Small intestine (tissue), 7 donors: ENCODE results near the gene GARRE1. TPM values are rescaled to one million over a fixed set of nuclear protein-coding genes. Genes with fewer than 3 reads are reported as not detected.
"Not testable (repeated sequence)": the region's sequence is repeated elsewhere in the genome, so short reads cannot be mapped to it uniquely, and the experiment has no call there.

Experiments used
- DNase-seq, 2 donors: peaks; one replicate each; pipeline versions ENCODE4 v3.0.0 to v3.0.0-alpha.2; 2013
- FAIRE-seq: peaks from 2 replicates; lab custom pipeline; 2012; peaks lifted over from hg19 to GRCh38; lab: Jason Lieb, UNC
- H3K27ac ChIP-seq, 3 donors: one replicate each; pipeline ENCODE4 v1.5.1; 2013; ENCODE audit warnings: low read length in 2 of 3, mild to moderate bottlenecking in 2 of 3, control low read depth in 1 of 3, inconsistent platforms in 1 of 3, low read depth in 1 of 3, moderate library complexity in 1 of 3
- H3K27me3 ChIP-seq, 3 donors: one replicate each; pipeline ENCODE4 v1.6.1; 2013; ENCODE audit warnings: low read length in 3 of 3, inconsistent platforms in 1 of 3; ENCODE audit not compliant: control insufficient read depth in 3 of 3, insufficient read depth in 3 of 3
- H3K36me3 ChIP-seq, 3 donors: one replicate each; pipeline ENCODE4 v1.6.1; 2013; ENCODE audit warnings: low read length in 3 of 3, inconsistent platforms in 1 of 3, low read depth in 1 of 3, mild to moderate bottlenecking in 1 of 3, moderate library complexity in 1 of 3; ENCODE audit not compliant: control insufficient read depth in 3 of 3, insufficient read depth in 2 of 3
- H3K4me1 ChIP-seq, 3 donors: one replicate each; pipeline ENCODE4 v1.6.1; 2013; ENCODE audit warnings: low read length in 2 of 3, inconsistent platforms in 1 of 3, low read depth in 1 of 3, mild to moderate bottlenecking in 1 of 3, moderate library complexity in 1 of 3; ENCODE audit not compliant: control insufficient read depth in 3 of 3, insufficient read depth in 2 of 3
- H3K4me3 ChIP-seq, 3 donors: one replicate each; pipeline ENCODE4 v1.5.1; 2013; ENCODE audit warnings: low read length in 3 of 3, control low read depth in 1 of 3, inconsistent platforms in 1 of 3, low read depth in 1 of 3, mild to moderate bottlenecking in 1 of 3, moderate library complexity in 1 of 3
- H3K9me3 ChIP-seq, 2 donors: one replicate each; pipeline ENCODE4 v1.6.1; 2013; ENCODE audit warnings: low read depth in 1 of 2, low read length in 1 of 2; ENCODE audit not compliant: control insufficient read depth in 2 of 2, insufficient read depth in 1 of 2
- WGBS, 3 donors: extraction: QIAGEN DNeasy Blood & Tissue Kit; methylation state at CpG; one replicate each; pipeline ENCODE4 v1.1.7; 2013; 5-methylcytosine and 5-hydroxymethylcytosine counted together
- polyA plus RNA-seq, 4 donors: library from polyadenylated mRNA; stranded (reverse) in 3 of 4; unstranded in 1 of 4; fragments of 200-250 nt in 3 of 4; fragments of 120-200 nt in 1 of 4; gene quantifications; one replicate each; pipeline versions ENCODE4 v1.2.1 to v1.2.3, GENCODE V29; 2013
- donor health status: healthy with polysubstance abuse.
- donor health status: control.
- donor health status: control.
- donor health status: Bipolar disorder and iron deficiency.
- donor health status: healthy.

The GARRE1 gene
- polyA plus RNA-seq, 4 donors: 2.7 to 20.4 (median 6.9) TPM

DNA sequence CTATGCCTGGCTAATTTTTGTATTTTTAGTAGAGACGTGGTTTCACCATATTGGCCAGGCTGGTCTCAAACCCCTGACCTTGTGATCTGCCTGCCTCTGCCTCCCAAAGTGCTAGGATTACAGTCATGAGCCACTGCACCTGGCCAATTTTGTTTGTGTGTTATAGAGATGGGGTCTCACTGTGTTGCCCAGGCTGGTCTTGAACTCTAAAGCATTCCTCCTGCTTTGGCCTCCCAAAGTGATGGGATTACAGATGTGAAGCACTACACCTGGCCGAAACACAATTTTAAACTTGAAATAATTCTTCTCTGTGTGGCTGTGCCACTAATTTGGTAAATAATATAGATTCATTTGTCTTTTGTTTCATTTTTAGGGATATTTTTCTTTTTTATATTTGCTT, 27.1 kb downstream of the GARRE1 start:
- not testable (repeated sequence) for H3K36me3 ChIP-seq, DNase-seq, H3K27me3 ChIP-seq, FAIRE-seq, H3K27ac ChIP-seq, H3K9me3 ChIP-seq, H3K4me3 ChIP-seq, H3K4me1 ChIP-seq
- 98 to 100% (median 100%) methylated on average over 2 of the region's 2 CpGs for WGBS, 3 donors

DNA sequence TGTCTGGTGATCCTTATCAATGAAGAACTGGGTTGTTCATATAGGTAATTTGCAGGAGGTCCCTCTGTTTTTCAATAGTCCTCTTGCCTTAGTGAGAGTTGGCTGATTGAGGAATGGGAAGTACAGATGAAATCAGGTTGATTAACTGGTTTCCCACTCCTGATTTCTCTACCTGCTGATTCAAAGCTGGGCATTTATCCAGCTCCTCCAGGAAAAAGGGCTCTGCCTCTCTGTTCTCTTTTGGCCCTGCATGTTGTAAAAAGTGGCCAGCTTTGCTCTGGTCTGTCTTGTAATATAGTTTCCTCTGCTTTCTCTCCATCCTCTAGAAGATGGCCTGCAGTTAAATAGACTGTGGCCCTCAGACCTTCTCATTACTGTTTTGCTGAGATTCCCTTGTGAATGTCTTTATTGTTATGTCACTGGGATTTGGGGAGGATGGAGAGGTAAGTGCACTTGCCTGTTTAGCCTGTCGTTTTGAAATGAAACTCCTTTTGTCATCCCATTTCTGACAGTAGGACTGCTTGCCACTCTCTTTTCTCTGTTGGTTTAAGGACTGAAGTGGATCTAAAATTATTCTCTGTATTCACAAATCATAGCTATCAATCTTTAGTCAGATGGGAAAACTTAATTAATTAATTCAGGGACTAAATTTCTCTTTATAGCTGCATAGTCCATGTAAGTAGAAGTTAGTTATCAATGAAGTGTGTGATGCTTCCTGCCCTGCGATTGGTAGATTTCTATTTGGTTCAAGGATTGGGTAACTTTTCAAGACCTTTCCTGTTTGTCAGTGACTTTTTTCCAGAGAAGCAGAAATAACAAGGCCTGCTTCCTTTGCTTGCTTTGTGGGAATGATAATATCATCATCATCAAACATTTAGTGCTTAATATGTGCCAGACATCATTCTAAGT, 28.5 kb downstream of the GARRE1 start:
- Histone ChIP-seq H3K27me3 (no peaks in the 10 kb centered on the region), H3K4me1 (no peaks in the 10 kb centered on the region), H3K27ac (no peak overlapping the region), H3K4me3 (no peak overlapping the region), H3K36me3 (peaks cover 0 to 7% (median 0%) of the 10 kb centered on the region in 3 donors), H3K9me3 (no peaks in the 10 kb centered on the region)
- DNase-seq: no peak
- FAIRE-seq: no peak
- 53 to 62% (median 61%) methylated on average over 2 of the region's 2 CpGs for WGBS, 3 donors

DNA sequence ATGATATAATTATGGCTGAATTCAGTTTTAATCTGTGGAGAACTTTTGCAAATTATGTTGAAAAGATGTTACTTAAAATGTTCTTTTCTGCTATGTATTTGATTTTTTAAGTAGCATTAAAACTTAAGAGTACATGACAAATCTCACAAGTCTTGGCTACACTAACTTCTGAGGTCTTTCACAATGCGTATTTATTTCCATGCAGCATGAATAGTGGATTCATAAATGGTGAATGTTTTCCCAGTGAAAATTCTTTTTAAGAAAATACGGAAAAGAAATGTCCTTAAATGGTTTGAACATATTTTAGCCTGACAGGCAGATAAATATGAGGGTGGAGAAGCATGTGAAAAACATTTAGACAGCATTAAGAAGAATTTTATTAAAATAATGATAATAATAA, 30.2 kb downstream of the GARRE1 start:
- H3K36me3 ChIP-seq: peaks cover 0 to 7% (median 0%) of the 10 kb centered on the region in 3 donors
- FAIRE-seq: no peak
- no peaks in the 10 kb centered on the region for H3K9me3 ChIP-seq
- H3K27ac ChIP-seq: no peak overlapping the region
- no peak overlapping the region for H3K4me3 ChIP-seq
- 79 to 99% (median 91%) methylated on average over 2 of the region's 2 CpGs for WGBS, 3 donors
- no peak for DNase-seq
- no peaks in the 10 kb centered on the region for H3K27me3 ChIP-seq
- H3K4me1 ChIP-seq: no peaks in the 10 kb centered on the region

DNA sequence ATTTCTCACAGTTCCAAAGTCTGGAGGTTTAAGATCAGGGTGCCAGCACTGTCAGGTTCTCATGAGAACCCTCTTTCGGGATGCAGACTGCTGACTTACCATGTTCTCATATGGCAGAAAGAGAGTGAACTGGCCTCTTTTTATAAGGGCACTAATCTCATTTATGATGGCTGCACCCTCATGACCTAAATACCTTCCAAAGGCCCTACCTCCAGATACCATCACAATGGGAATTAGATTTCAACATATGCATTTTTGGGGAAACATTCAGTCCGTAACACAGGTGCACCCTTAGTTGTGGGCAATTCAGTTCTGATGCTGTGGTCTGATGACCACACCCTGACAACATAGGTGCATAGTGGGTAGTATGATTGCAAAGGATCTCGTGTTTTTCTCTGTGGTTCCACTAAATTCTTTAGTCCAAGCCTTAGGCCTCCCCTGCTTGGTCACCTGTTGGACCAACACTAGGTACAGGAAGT, 33.3 kb downstream of the GARRE1 start:
- WGBS, 3 donors: 86 to 89% (median 88%) methylated on average over 3 of the region's 3 CpGs
- Histone ChIP-seq H3K36me3 (peaks cover 0 to 5% (median 0%) of the 10 kb centered on the region in 3 donors), H3K4me1 (no peaks in the 10 kb centered on the region), H3K4me3 (no peak overlapping the region), H3K9me3 (peaks cover 0 to 5% of the 10 kb centered on the region in 2 donors), H3K27me3 (no peaks in the 10 kb centered on the region), H3K27ac (no peak overlapping the region)
- FAIRE-seq (no peak), DNase-seq (no peak)

DNA sequence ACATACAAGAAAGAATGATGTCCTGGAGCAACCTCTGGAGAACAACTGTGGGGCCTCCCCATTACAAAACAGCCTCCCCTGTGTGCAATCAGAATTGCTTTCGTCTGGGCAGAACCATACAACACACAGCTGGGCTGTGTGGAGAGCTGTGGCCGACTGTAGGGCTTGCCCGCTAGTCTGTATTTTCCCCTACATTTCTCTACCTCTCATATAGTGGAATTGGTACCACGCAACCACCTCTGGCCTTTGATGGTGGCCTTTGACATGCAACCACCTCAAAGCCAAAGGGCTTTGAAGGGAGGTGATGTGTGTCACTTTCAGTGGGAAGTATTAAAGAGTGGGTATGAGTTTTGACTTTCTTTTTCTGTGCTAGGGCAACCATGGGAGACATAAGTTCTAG, 34.0 kb downstream of the GARRE1 start:
- 80 to 95% (median 89%) methylated on average over 4 of the region's 4 CpGs for WGBS, 3 donors
- Histone ChIP-seq H3K9me3 (peaks cover 0 to 5% of the 10 kb centered on the region in 2 donors), H3K4me1 (no peaks in the 10 kb centered on the region), H3K27me3 (no peaks in the 10 kb centered on the region), H3K4me3 (no peak overlapping the region), H3K36me3 (peaks cover 0 to 5% (median 0%) of the 10 kb centered on the region in 3 donors), H3K27ac (no peak overlapping the region)
- DNase-seq: no peak
- FAIRE-seq: no peak

DNA sequence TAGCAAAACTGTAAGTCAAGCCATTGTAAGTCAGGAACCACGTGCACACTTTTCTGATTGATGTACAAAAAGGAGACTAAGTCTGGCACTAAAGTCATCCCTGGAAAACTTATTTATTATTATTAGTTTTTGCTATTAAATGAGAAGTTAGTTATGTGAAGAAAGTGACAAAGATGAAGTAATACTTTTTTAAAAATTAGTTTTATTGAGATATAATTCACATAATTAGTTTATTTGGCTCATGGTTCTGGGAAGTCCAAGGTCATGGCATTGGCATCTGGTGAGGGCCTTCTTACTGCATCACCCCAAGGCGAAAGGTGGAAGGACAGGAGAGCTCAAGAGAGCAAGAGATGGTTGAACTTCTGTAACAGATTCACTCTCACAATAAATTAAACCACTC, 36.9 kb downstream of the GARRE1 start:
- no peak for DNase-seq
- Histone ChIP-seq H3K4me1 (no peaks in the 10 kb centered on the region), H3K36me3 (peaks cover 0 to 7% (median 0%) of the 10 kb centered on the region in 3 donors), H3K27me3 (no peaks in the 10 kb centered on the region), H3K4me3 (no peak overlapping the region), H3K9me3 (peaks cover 0 to 5% of the 10 kb centered on the region in 2 donors), H3K27ac (no peak overlapping the region)
- WGBS, 3 donors: 86 to 98% (median 91%) methylated on average over 2 of the region's 2 CpGs
- FAIRE-seq: no peak

DNA sequence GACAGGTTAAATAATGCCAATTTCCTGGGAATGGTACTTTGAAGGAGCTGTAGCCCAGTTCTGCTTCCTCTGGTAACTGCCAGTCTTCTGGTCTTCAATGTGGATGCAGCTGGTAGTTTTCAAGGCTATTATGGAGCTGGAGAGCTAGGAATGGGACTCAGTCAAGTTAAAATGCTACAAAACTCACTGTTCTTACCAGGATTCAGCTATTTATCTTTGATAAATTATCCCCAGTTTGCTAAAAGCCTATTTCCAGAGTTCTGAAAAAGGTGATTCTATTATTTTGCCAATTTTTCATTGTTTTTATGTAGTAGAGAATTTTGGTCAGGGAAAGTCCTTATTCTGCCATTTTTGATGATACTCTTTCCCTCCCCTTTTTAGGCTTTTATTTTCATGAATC, 40.7 kb downstream of the GARRE1 start:
- Histone ChIP-seq H3K36me3 (peaks cover 0 to 7% (median 0%) of the 10 kb centered on the region in 3 donors), H3K4me3 (no peak overlapping the region), H3K4me1 (peaks cover 0 to 15% (median 0%) of the 10 kb centered on the region in 3 donors), H3K27ac (no peak overlapping the region), H3K27me3 (no peaks in the 10 kb centered on the region), H3K9me3 (peaks cover 0 to 5% of the 10 kb centered on the region in 2 donors)
- DNase-seq: no peak
- no peak for FAIRE-seq

DNA sequence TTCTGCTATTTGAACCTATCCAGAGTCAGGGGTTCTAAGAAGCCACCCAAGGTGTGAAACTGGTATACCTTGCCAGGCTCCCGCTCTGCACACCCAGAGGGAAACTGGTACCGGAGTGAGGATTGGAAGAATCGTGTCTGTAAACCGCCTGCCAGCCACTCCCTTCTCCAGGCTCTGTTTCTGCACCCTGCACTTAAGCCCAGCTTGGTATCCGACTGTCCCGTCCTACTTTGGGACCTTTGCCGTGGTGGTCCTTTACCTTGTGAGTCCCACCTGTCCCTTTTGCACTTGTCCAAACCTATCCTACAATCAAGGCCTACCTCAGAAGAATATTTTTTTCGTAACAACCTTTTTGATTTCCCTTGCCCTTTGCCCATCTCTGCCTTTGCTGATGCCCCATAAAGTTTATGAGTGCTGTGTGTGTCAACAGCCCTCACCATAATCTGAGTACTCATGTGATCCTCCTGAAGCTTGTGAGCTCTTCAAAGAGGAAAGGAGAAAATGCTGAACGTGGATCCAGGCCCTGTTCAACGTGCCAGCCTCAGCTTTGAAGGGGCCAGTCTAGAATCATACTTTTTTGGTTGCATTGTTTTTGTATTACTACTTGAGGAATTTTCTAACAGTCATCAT, 44.7 kb downstream of the GARRE1 start:
- Histone ChIP-seq H3K4me1 (peaks cover 0 to 19% (median 0%) of the 10 kb centered on the region in 3 donors), H3K27me3 (no peaks in the 10 kb centered on the region), H3K4me3 (no peak overlapping the region), H3K9me3 (no peaks in the 10 kb centered on the region), H3K27ac (peak overlapping the region; percentile 80 to 90 (median 82)), H3K36me3 (peaks cover 0 to 23% (median 0%) of the 10 kb centered on the region in 3 donors)
- FAIRE-seq (no peak), DNase-seq (peak; percentile 92)
- 17 to 70% (median 38%) methylated on average over 10 of the region's 10 CpGs for WGBS, 3 donors
